ENCODE data around the gene CAMTA1.

The CAMTA1 gene

DNA sequence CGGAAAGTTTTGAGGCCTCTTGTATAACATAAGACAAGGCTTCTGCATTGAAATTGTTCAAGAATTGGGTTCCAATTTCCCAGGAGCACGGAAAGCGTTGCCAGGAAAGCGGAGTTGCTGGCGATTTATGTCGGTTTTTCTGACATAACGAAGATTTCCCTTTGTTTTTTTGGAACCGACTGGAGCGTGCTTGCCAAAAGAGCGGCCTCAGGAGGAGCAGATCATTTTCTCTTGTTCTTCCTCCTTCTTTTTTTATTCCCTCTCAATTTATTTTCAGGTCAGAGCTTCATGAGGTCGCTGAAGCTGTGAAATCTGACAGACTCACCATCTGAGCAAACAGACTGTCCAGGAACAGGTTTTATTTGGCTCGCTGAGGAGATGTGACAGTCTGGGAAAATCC, 275.5 kb downstream of the CAMTA1 start:
- TF ChIP-seq, protein P1, sequence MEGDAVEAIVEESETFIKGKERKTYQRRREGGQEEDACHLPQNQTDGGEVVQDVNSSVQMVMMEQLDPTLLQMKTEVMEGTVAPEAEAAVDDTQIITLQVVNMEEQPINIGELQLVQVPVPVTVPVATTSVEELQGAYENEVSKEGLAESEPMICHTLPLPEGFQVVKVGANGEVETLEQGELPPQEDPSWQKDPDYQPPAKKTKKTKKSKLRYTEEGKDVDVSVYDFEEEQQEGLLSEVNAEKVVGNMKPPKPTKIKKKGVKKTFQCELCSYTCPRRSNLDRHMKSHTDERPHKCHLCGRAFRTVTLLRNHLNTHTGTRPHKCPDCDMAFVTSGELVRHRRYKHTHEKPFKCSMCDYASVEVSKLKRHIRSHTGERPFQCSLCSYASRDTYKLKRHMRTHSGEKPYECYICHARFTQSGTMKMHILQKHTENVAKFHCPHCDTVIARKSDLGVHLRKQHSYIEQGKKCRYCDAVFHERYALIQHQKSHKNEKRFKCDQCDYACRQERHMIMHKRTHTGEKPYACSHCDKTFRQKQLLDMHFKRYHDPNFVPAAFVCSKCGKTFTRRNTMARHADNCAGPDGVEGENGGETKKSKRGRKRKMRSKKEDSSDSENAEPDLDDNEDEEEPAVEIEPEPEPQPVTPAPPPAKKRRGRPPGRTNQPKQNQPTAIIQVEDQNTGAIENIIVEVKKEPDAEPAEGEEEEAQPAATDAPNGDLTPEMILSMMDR (IDR thresholded peaks at IDR 0.05; ENCODE audit: control insufficient read depth, extremely low read depth, insufficient read depth), result no peak
- no peak overlapping the region for H3K4me3 ChIP-seq (ENCODE audit: low read depth, low read length)
- DNase-seq (ENCODE audit: low read depth), result no peak

DNA sequence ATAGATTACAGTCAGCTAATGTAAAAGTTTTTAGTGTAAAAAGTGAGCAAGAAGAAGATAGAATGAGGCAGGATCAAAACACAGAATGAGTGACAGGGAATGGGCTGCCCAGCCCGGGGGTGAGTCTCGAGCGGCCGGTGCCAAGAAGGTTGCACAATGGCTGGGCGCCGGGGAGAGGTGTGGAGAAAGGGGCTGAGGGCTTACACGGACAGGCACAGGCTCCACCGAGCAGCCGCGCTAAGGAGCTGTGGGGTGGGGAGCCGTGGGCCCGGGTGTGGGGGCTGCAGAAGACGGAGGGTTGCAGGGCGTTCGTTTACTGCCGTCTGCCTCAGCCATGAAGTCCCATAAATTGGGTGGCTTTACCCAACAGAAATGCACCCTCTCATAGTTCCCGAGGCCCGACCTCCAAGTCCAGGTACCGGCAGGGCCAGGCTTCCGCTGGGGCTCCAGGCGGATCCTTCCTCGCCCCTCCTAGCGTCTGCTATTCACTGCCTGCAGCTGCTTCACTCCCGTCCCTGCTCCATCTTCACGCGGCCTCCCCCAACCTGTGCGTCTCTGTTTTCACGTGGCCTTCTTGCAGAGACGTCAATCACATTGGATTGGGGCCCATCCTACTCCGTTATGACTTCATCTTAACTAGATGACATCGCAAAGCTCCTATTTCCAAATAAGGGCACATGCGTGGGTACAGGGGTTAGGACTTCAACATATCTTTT, 277.2 kb downstream of the CAMTA1 start:
- TF ChIP-seq, protein P1 (IDR thresholded peaks at IDR 0.05; ENCODE audit: control insufficient read depth, extremely low read depth, insufficient read depth), result no peak
- no peak for DNase-seq (ENCODE audit: low read depth)
- H3K4me3 ChIP-seq (ENCODE audit: low read depth, low read length), result no peak overlapping the region

DNA sequence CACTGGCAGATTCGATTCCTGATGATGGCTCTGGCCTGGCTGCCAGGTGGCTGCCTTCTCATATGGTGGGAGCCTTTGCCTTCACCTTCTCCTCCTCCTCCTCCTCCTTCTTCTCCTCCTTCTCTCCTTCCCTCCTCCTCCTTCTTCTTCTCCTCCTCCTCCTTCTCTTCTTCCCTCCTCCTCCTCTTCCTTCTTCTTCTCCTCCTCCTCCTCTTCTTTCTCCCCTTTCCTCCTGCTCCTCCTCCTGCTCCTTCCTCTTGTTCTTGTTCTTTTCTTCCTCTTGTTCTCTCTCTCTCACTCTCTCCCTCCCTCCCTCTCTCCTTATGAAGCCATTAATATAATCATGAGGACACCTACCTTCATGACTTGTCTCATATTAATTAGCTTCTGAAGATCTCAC, 278.7 kb downstream of the CAMTA1 start:
- H3K4me3 ChIP-seq (ENCODE audit: low read depth, low read length), result no peak overlapping the region
- DNase-seq (ENCODE audit: low read depth), result no peak
- TF ChIP-seq, protein P1 (IDR thresholded peaks at IDR 0.05; ENCODE audit: control insufficient read depth, extremely low read depth, insufficient read depth), result no peak

DNA sequence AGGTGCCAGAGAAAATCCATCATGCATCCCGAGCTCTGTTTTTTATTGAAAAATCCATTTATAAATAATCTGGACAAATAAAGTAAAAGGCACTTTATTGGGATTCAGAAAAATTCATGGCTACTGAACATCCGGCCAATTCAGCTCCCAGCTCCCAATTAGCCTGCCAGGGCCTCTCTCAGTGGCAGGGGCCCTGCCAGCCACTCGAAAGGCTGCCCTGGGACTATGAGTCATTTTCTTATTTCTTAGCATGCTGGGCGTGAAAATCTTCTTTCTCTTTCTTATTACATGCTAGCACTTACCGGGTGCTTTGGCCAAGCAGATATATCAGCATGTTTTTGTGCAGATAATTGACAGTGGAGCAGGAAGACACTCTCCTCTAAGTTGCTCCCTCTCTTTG, 283.3 kb downstream of the CAMTA1 start:
- no peak overlapping the region for H3K4me3 ChIP-seq (ENCODE audit: low read depth, low read length)
- no peak for DNase-seq (ENCODE audit: low read depth)
- TF ChIP-seq, protein P1 (IDR thresholded peaks at IDR 0.05; ENCODE audit: control insufficient read depth, extremely low read depth, insufficient read depth), result no peak

DNA sequence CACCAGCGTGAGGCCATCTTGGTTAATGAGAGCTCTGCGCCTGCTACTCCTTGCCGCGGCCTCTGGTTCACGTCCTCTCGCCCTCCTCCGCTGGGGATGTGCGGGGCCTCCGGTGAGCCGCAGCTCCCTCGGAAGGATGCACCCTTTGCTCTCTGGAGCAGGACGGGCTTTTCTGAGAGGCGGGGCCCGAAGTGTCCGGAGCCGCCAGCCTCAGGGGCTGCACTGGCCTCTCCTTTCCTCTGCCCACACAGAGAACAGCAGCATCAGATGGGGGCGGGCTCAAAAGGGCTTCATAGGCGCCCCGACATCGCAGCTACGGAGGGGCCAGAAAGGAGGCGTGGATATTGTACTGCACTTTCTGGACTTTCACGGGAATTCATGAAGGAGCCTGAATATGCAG, 284.7 kb downstream of the CAMTA1 start:
- H3K4me3 ChIP-seq (ENCODE audit: low read depth, low read length), result no peak overlapping the region

DNA sequence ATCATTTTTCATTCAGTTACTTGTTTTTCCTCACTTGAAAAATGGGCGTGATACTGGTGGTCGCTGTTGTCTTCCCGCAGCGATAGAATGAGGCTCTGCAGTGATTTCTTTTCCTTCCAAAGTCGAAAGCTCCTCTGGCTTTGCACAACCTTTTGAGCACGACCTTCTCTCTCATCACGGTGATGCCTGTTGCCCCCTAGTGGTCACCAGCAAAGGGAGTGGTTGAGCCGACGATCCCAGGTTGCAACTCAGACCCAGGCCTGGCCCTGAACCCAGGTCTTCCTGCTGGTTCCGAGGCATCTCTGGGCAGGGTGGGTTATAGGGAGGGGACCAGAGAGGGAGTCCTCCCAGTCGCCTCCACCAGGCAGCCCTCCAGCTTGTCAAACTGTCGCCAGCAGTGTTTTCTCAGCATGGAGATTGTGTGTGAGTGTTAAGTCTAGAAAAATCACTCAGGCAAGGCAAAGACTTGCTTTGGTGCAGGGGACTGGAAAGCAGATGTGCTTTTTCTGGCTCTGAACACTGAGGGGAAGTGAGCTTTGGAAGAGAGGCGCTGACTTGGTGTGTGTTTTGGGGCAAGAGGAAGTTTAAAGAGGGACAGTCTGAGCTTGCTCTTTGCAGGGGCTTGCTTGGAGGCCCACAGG, 285.3 kb downstream of the CAMTA1 start:
- no peak overlapping the region for H3K4me3 ChIP-seq (ENCODE audit: low read depth, low read length)
- no peak for DNase-seq (ENCODE audit: low read depth)
- TF ChIP-seq, protein P1 (IDR thresholded peaks at IDR 0.05; ENCODE audit: control insufficient read depth, extremely low read depth, insufficient read depth), result peak; percentile 94

More for the DNA sequence above, 284.7 kb downstream of the CAMTA1 start:
- TF ChIP-seq, protein P1 (IDR thresholded peaks at IDR 0.05; ENCODE audit: control insufficient read depth, extremely low read depth, insufficient read depth), result no peak
- DNase-seq (ENCODE audit: low read depth), result no peak
